WTC11 (cell line): ENCODE results near the gene S100G.

ENCODE experiments used
- CTCF ChIP-seq: fragments of 200-600 bp; IDR thresholded peaks from 2 replicates; pipeline ENCODE4 v1.8.0; 2022; ENCODE audit warnings: antibody characterized with exemption
- HMGXB4 ChIP-seq: sonication (generic); formaldehyde crosslinking; IDR thresholded peaks from 2 replicates; pipeline ENCODE4 v1.8.1; 2023; ENCODE audit warnings: mild to moderate bottlenecking, moderate library complexity, missing genetic modification reagents
- PRRX2 ChIP-seq: fragments of 250-450 bp; sonication (Bioruptor Pico); IDR thresholded peaks from 2 replicates; pipeline ENCODE4 v1.8.0; 2021; ENCODE audit warnings: mild to moderate bottlenecking
- SP1 ChIP-seq: sonication (generic); formaldehyde crosslinking; conservative IDR thresholded peaks from 2 replicates; pipeline ENCODE4 v1.8.1; 2022; ENCODE audit warnings: missing genetic modification reagents

- TF ChIP-seq SP1 = no peak
- TF ChIP-seq HMGXB4 (CRISPR knock-in tag) = no peak
- TF ChIP-seq PRRX2 (CRISPR knock-in tag) = no peak
- no peak for TF ChIP-seq CTCF
Measured at GRCh38 chrX:16649858-16650257, at the start of gene S100G.
